Measurements from ENCODE around the gene URM1.

Gene URM1

GRCh38 chr9:128355451-128355850, 15.7 kb upstream of the URM1 start:
- H3K4me3 ChIP-seq (ENCODE audit: insufficient read length, low read depth) = no peak overlapping the region
- TF ChIP-seq ZNF274 (IDR thresholded peaks at IDR 0.05; ENCODE audit: low read depth, low read length) = no peak
- TF ChIP-seq SUZ12 (IDR thresholded peaks at IDR 0.05; ENCODE audit: extremely low read depth, insufficient read depth, insufficient read length) = no peak
- TF ChIP-seq YY1 (IDR thresholded peaks at IDR 0.05; ENCODE audit: insufficient read depth, insufficient read length) = no peak
- H3K4me1 ChIP-seq (ENCODE audit: insufficient read depth, insufficient read length) = peaks cover 4% of the 10 kb centered on the region
- H3K36me3 ChIP-seq (ENCODE audit: insufficient read depth, insufficient read length, low read length) = peaks cover 57% of the 10 kb centered on the region
- no peak for DNase-seq (ENCODE audit: low read depth, low spot score)
- H3K27me3 ChIP-seq (ENCODE audit: insufficient read depth, insufficient read length) = no peaks in the 10 kb centered on the region
- no peak overlapping the region for H3K9ac ChIP-seq (ENCODE audit: insufficient read length, low read depth)
- no peaks in the 10 kb centered on the region for H3K9me3 ChIP-seq (ENCODE audit: insufficient read depth, low read length)

- Histone ChIP-seq H3K9me3 (ENCODE audit: insufficient read depth, low read length) (no peaks in the 10 kb centered on the region), H3K27me3 (ENCODE audit: insufficient read depth, insufficient read length) (peaks cover 6% of the 10 kb centered on the region), H3K4me3 (ENCODE audit: insufficient read length, low read depth) (no peak overlapping the region), H3K9ac (ENCODE audit: insufficient read length, low read depth) (no peak overlapping the region), H3K36me3 (ENCODE audit: insufficient read depth, insufficient read length, low read length) (peaks cover 50% of the 10 kb centered on the region), H3K4me1 (ENCODE audit: insufficient read depth, insufficient read length) (peaks cover 9% of the 10 kb centered on the region)
- no peak for DNase-seq (ENCODE audit: low read depth, low spot score)
- TF ChIP-seq ZNF274 (IDR thresholded peaks at IDR 0.05; ENCODE audit: low read depth, low read length) = no peak
- TF ChIP-seq YY1 (IDR thresholded peaks at IDR 0.05; ENCODE audit: insufficient read depth, insufficient read length) = no peak
- TF ChIP-seq SUZ12 (IDR thresholded peaks at IDR 0.05; ENCODE audit: extremely low read depth, insufficient read depth, insufficient read length) = no peak
These were observed 13.1 kb upstream of the URM1 start for GRCh38 chr9:128358090-128358489.

- Histone ChIP-seq H3K27me3 (ENCODE audit: insufficient read depth, insufficient read length) (peaks cover 7% of the 10 kb centered on the region), H3K36me3 (ENCODE audit: insufficient read depth, insufficient read length, low read length) (peaks cover 44% of the 10 kb centered on the region), H3K4me1 (ENCODE audit: insufficient read depth, insufficient read length) (peaks cover 10% of the 10 kb centered on the region), H3K4me3 (ENCODE audit: insufficient read length, low read depth) (no peak overlapping the region), H3K9ac (ENCODE audit: insufficient read length, low read depth) (no peak overlapping the region), H3K9me3 (ENCODE audit: insufficient read depth, low read length) (no peaks in the 10 kb centered on the region)
- TF ChIP-seq SUZ12 (IDR thresholded peaks at IDR 0.05; ENCODE audit: extremely low read depth, insufficient read depth, insufficient read length) = no peak
- no peak for DNase-seq (ENCODE audit: low read depth, low spot score)
These were observed 12.3 kb upstream of the URM1 start for GRCh38 chr9:128358861-128359260.

GRCh38 chr9:128360826-128361225, 10.3 kb upstream of the URM1 start:
- peaks cover 16% of the 10 kb centered on the region for H3K4me1 ChIP-seq (ENCODE audit: insufficient read depth, insufficient read length)
- TF ChIP-seq ZNF274 (IDR thresholded peaks at IDR 0.05; ENCODE audit: low read depth, low read length) (no peak), SUZ12 (IDR thresholded peaks at IDR 0.05; ENCODE audit: extremely low read depth, insufficient read depth, insufficient read length) (no peak)
- no peak overlapping the region for H3K4me3 ChIP-seq (ENCODE audit: insufficient read length, low read depth)
- H3K9me3 ChIP-seq (ENCODE audit: insufficient read depth, low read length) = no peaks in the 10 kb centered on the region
- no peak for DNase-seq (ENCODE audit: low read depth, low spot score)
- H3K27me3 ChIP-seq (ENCODE audit: insufficient read depth, insufficient read length) = peaks cover 15% of the 10 kb centered on the region
- H3K9ac ChIP-seq (ENCODE audit: insufficient read length, low read depth) = no peak overlapping the region
- H3K36me3 ChIP-seq (ENCODE audit: insufficient read depth, insufficient read length, low read length) = peaks cover 27% of the 10 kb centered on the region

GRCh38 chr9:128361296-128361985, 9.7 kb upstream of the URM1 start:
- Histone ChIP-seq H3K4me3 (ENCODE audit: insufficient read length, low read depth) (no peak overlapping the region), H3K9me3 (ENCODE audit: insufficient read depth, low read length) (no peaks in the 10 kb centered on the region), H3K4me1 (ENCODE audit: insufficient read depth, insufficient read length) (peaks cover 16% of the 10 kb centered on the region), H3K27me3 (ENCODE audit: insufficient read depth, insufficient read length) (peaks cover 19% of the 10 kb centered on the region), H3K36me3 (ENCODE audit: insufficient read depth, insufficient read length, low read length) (peaks cover 21% of the 10 kb centered on the region), H3K9ac (ENCODE audit: insufficient read length, low read depth) (no peak overlapping the region)
- TF ChIP-seq SUZ12 (IDR thresholded peaks at IDR 0.05; ENCODE audit: extremely low read depth, insufficient read depth, insufficient read length) (no peak), YY1 (IDR thresholded peaks at IDR 0.05; ENCODE audit: insufficient read depth, insufficient read length) (no peak), ZNF274 (IDR thresholded peaks at IDR 0.05; ENCODE audit: low read depth, low read length) (no peak)
- no peak for DNase-seq (ENCODE audit: low read depth, low spot score)

- no peaks in the 10 kb centered on the region for H3K9me3 ChIP-seq (ENCODE audit: insufficient read depth, low read length)
- peak; percentile 82 for DNase-seq (ENCODE audit: low read depth, low spot score)
- no peak overlapping the region for H3K9ac ChIP-seq (ENCODE audit: insufficient read length, low read depth)
- TF ChIP-seq SUZ12 (IDR thresholded peaks at IDR 0.05; ENCODE audit: extremely low read depth, insufficient read depth, insufficient read length) (no peak), YY1 (IDR thresholded peaks at IDR 0.05; ENCODE audit: insufficient read depth, insufficient read length) (no peak), ZNF274 (IDR thresholded peaks at IDR 0.05; ENCODE audit: low read depth, low read length) (no peak)
- H3K27me3 ChIP-seq (ENCODE audit: insufficient read depth, insufficient read length) = peaks cover 25% of the 10 kb centered on the region
- H3K4me3 ChIP-seq (ENCODE audit: insufficient read length, low read depth) = no peak overlapping the region
- H3K4me1 ChIP-seq (ENCODE audit: insufficient read depth, insufficient read length) = peaks cover 16% of the 10 kb centered on the region
- peaks cover 20% of the 10 kb centered on the region for H3K36me3 ChIP-seq (ENCODE audit: insufficient read depth, insufficient read length, low read length)
These were observed 9.1 kb upstream of the URM1 start for GRCh38 chr9:128361986-128362646.

GRCh38 chr9:128362774-128363173, 8.4 kb upstream of the URM1 start:
- Histone ChIP-seq H3K27me3 (ENCODE audit: insufficient read depth, insufficient read length) (peaks cover 31% of the 10 kb centered on the region), H3K36me3 (ENCODE audit: insufficient read depth, insufficient read length, low read length) (peaks cover 15% of the 10 kb centered on the region)
- TF ChIP-seq ZNF274 (IDR thresholded peaks at IDR 0.05; ENCODE audit: low read depth, low read length) (no peak), YY1 (IDR thresholded peaks at IDR 0.05; ENCODE audit: insufficient read depth, insufficient read length) (no peak), SUZ12 (IDR thresholded peaks at IDR 0.05; ENCODE audit: extremely low read depth, insufficient read depth, insufficient read length) (no peak)

More at GRCh38 chr9:128362774-128363173, 8.4 kb upstream of the URM1 start:
- Histone ChIP-seq H3K4me3 (ENCODE audit: insufficient read length, low read depth) (no peak overlapping the region), H3K4me1 (ENCODE audit: insufficient read depth, insufficient read length) (peaks cover 14% of the 10 kb centered on the region), H3K9ac (ENCODE audit: insufficient read length, low read depth) (no peak overlapping the region), H3K9me3 (ENCODE audit: insufficient read depth, low read length) (no peaks in the 10 kb centered on the region)
- DNase-seq (ENCODE audit: low read depth, low spot score) = no peak

All from NT2/D1 (cell line).